A549 (cell line): ENCODE results near the gene CDC14B. TPM values are rescaled to one million over a fixed set of nuclear protein-coding genes. Genes with fewer than 3 reads are reported as not detected.

ENCODE experiments used
- ATAC-seq, 2 experiments: fragments of 200-7000 bp in 1 of 2; fragments of >200 bp in 1 of 2; cut with Nextera tagmentation in 1 of 2; cut with Tn5 transposase in 1 of 2; 3 replicates each; pipeline versions ENCODE4 v1.8.0 to v1.9.1; 2018 to 2020; ENCODE audit warnings: mild to moderate bottlenecking in 1 of 2, moderate library complexity in 1 of 2
- CTCF ChIA-PET: fragments of 300-600 bp; sonication (Branson Sonifier 250); formaldehyde crosslinking; extraction: SDS; loops from one replicate; lab custom pipeline; 2021; ENCODE audit warnings: antibody characterized with exemption, inconsistent platforms; lab: Yijun Ruan, JAX
- POLR2A ChIA-PET: fragments of 350-600 bp; formaldehyde crosslinking; extraction: SDS; loops from one replicate; lab custom pipeline; 2021; ENCODE audit warnings: antibody characterized with exemption, inconsistent platforms; lab: Yijun Ruan, JAX
- DNase-seq, 2 experiments: peaks; one replicate each; pipeline versions ENCODE4 v3.0.0 to v3.0.0-alpha.2; 2011 to 2016; ENCODE audit warnings: low read depth in 1 of 2, low spot score in 1 of 2
- FAIRE-seq: peaks from 2 replicates; lab custom pipeline; 2011; peaks lifted over from hg19 to GRCh38; lab: Jason Lieb, UNC
- H3K27ac ChIP-seq, 2 experiments: fragments of >200 bp; sonication (Bioruptor Twin); formaldehyde crosslinking; 3 replicates each; pipeline ENCODE4 v1.5.1; 2016 to 2017
- H3K4me1 ChIP-seq: fragments of >200 bp; sonication (Bioruptor Twin); formaldehyde crosslinking; 3 replicates; pipeline ENCODE4 v1.6.1; 2016
- H3K4me2 ChIP-seq: fragments of >200 bp; sonication (Bioruptor Twin); formaldehyde crosslinking; 3 replicates; pipeline ENCODE4 v1.6.1; 2016
- H3K4me3 ChIP-seq: fragments of >200 bp; sonication (Bioruptor Twin); formaldehyde crosslinking; 3 replicates; pipeline ENCODE4 v1.5.1; 2016
- H3K9me3 ChIP-seq: fragments of >200 bp; sonication (Bioruptor Twin); formaldehyde crosslinking; 3 replicates; pipeline ENCODE4 v1.6.1; 2016
- BHLHE40 ChIP-seq: IDR thresholded peaks from 2 replicates; pipeline ENCODE4 v1.6.1; 2012; ENCODE audit warnings: low read depth, low read length, inconsistent platforms
- CEBPB ChIP-seq, 2 experiments: fragments of >200 bp in 1 of 2; sonication (Bioruptor Twin) in 1 of 2; formaldehyde crosslinking in 1 of 2; IDR thresholded peaks; 2 replicates each; pipeline ENCODE4 v1.6.1; 2012 to 2016
- CHD4 ChIP-seq: fragments of 200-600 bp; sonication (generic); IDR thresholded peaks from 2 replicates; pipeline ENCODE4 v1.6.1; 2016; ENCODE audit warnings: antibody characterized with exemption, mild to moderate bottlenecking, borderline replicate concordance
- EHF ChIP-seq: fragments of 250-450 bp; sonication (Bioruptor Pico); IDR thresholded peaks from 2 replicates; pipeline ENCODE4 v1.5.0; 2020; ENCODE audit warnings: mild to moderate bottlenecking
- EHMT2 ChIP-seq: fragments of 200-600 bp; sonication (generic); IDR thresholded peaks from 2 replicates; pipeline ENCODE4 v1.6.1; 2016; ENCODE audit warnings: antibody characterized with exemption, low read depth, mild to moderate bottlenecking, moderate library complexity
- FOSB ChIP-seq: fragments of 250-450 bp; sonication (Bioruptor Pico); IDR thresholded peaks from 2 replicates; pipeline ENCODE4 v1.5.0; 2020; ENCODE audit warnings: mild to moderate bottlenecking, moderate library complexity
- FOXS1 ChIP-seq: fragments of 250-450 bp; sonication (Bioruptor Pico); IDR thresholded peaks from 2 replicates; pipeline ENCODE4 v1.5.0; 2020; ENCODE audit warnings: mild to moderate bottlenecking, moderate library complexity
- GATA3 ChIP-seq: IDR thresholded peaks from 2 replicates; pipeline ENCODE4 v1.6.1; 2012; ENCODE audit warnings: borderline replicate concordance
- HEYL ChIP-seq: fragments of 250-450 bp; sonication (Bioruptor Pico); IDR thresholded peaks from 2 replicates; pipeline ENCODE4 v1.8.0; 2021; ENCODE audit warnings: mild to moderate bottlenecking, moderate library complexity
- JUN ChIP-seq, 2 experiments: fragments of >200 bp; sonication (Bioruptor Twin); formaldehyde crosslinking; IDR thresholded peaks; 2 replicates in 1 of 2; 3 replicates in 1 of 2; pipeline ENCODE4 v1.6.1; 2016 to 2017
- JUNB ChIP-seq: fragments of >200 bp; sonication (Bioruptor Twin); formaldehyde crosslinking; IDR thresholded peaks from 2 replicates; pipeline ENCODE4 v1.6.1; 2016
- KDM5A ChIP-seq: fragments of 200-600 bp; sonication (generic); IDR thresholded peaks from 2 replicates; pipeline ENCODE4 v1.6.1; 2016; ENCODE audit warnings: antibody characterized with exemption, mild to moderate bottlenecking
- NR3C1 ChIP-seq: fragments of >200 bp; sonication (Bioruptor Twin); formaldehyde crosslinking; IDR thresholded peaks from 3 replicates; pipeline ENCODE4 v1.6.1; 2017
- PHF8 ChIP-seq: fragments of 200-600 bp; sonication (generic); IDR thresholded peaks from 2 replicates; pipeline ENCODE4 v1.6.1; 2016; ENCODE audit warnings: low read depth, mild to moderate bottlenecking, antibody characterized with exemption, moderate library complexity, borderline replicate concordance
- POLR2A ChIP-seq: IDR thresholded peaks from 2 replicates; pipeline ENCODE4 v1.6.1; 2012; ENCODE audit warnings: mild to moderate bottlenecking, low read length
- POLR2AphosphoS2 ChIP-seq: conservative IDR thresholded peaks from 2 replicates; pipeline ENCODE4 v1.6.1; 2012; ENCODE audit warnings: low read length, improper control_type of control experiment, inconsistent platforms
- RAD21 ChIP-seq, 2 experiments: fragments of >200 bp in 1 of 2; sonication (Bioruptor Twin) in 1 of 2; formaldehyde crosslinking in 1 of 2; IDR thresholded peaks in 1 of 2; conservative IDR thresholded peaks in 1 of 2; 2 replicates in 1 of 2; 3 replicates in 1 of 2; pipeline ENCODE4 v1.6.1; 2012 to 2018; ENCODE audit warnings: inconsistent platforms in 1 of 2
- RARB ChIP-seq: fragments of 250-450 bp; sonication (Bioruptor Pico); IDR thresholded peaks from 2 replicates; pipeline ENCODE4 v1.8.0; 2021; ENCODE audit warnings: mild to moderate bottlenecking, moderate library complexity
- RFX5 ChIP-seq: fragments of 450-650 bp; IDR thresholded peaks from 2 replicates; pipeline ENCODE4 v1.7.1; 2014; ENCODE audit warnings: antibody characterized with exemption, mild to moderate bottlenecking, moderate library complexity
- RNF2 ChIP-seq: fragments of 200-600 bp; sonication (generic); IDR thresholded peaks from 2 replicates; pipeline ENCODE4 v1.6.1; 2016; ENCODE audit warnings: low read depth, mild to moderate bottlenecking, antibody characterized with exemption, moderate library complexity, borderline replicate concordance
- SMC3 ChIP-seq: fragments of >200 bp; sonication (Bioruptor Twin); formaldehyde crosslinking; IDR thresholded peaks from 3 replicates; pipeline ENCODE4 v1.6.1; 2018; ENCODE audit warnings: inconsistent platforms
- TFCP2L1 ChIP-seq: fragments of 250-450 bp; sonication (Bioruptor Pico); IDR thresholded peaks from 2 replicates; pipeline ENCODE4 v1.5.0; 2021; ENCODE audit warnings: mild to moderate bottlenecking
- TP53 ChIP-seq: fragments of 250-450 bp; sonication (Bioruptor Pico); IDR thresholded peaks from 2 replicates; pipeline ENCODE4 v1.5.0; 2021; ENCODE audit warnings: mild to moderate bottlenecking, moderate library complexity
- USF2 ChIP-seq: fragments of 450-650 bp; IDR thresholded peaks from 2 replicates; pipeline ENCODE4 v1.6.1; 2014; ENCODE audit warnings: antibody characterized with exemption
- WGBS: methylation state at CpG from one replicate; pipeline ENCODE4 v1.1.6; 2017; ENCODE audit errors: missing lambda C conversion rate; 5-methylcytosine and 5-hydroxymethylcytosine counted together
- polyA plus RNA-seq, 4 experiments: library from polyadenylated mRNA; depleted of rRNA in 3 of 4; stranded (reverse); fragments of >200 nt; fragmentation: RNase III in 1 of 4; extraction: RNeasy Plus Mini Kit Qiagen cat#74134 plus additional on column Dnase treatment in 1 of 4; gene quantifications; 2 replicates in 3 of 4; 3 replicates in 1 of 4; pipeline ENCODE4 v1.2.3, GENCODE V29; 2011 to 2017
- TF ChIP-seq, protein P1 (sequence below): fragments of >200 bp; sonication (Bioruptor Twin); formaldehyde crosslinking; IDR thresholded peaks from 3 replicates; pipeline ENCODE4 v1.5.1; 2016

Gene CDC14B
- polyA plus RNA-seq, 2 of the 4 experiments (the other 2 are of a cell fraction) = 9.9 to 17.3 TPM

- CTCF ChIA-PET = no interaction called here
- no peak overlapping the region for H3K4me2 ChIP-seq
- DNase-seq (no peak), FAIRE-seq (no peak), ATAC-seq (no peak)
- H3K4me3 ChIP-seq = no peak overlapping the region
- POLR2A ChIA-PET = no interaction called here
- WGBS = 86% methylated on average over 8 of the region's 8 CpGs
- no peak overlapping the region for H3K27ac ChIP-seq
- H3K4me1 ChIP-seq = no peaks in the 10 kb centered on the region
- H3K9me3 ChIP-seq = no peaks in the 10 kb centered on the region
- no peak for TF ChIP-seq RARB (CRISPR knock-in tag)
- no peak for TF ChIP-seq TP53 (CRISPR knock-in tag)
- no peak for TF ChIP-seq RAD21 (conservative IDR thresholded peaks at IDR 0.05 in 1 of 2, IDR thresholded peaks at IDR 0.05 in 1 of 2)
- no peak for TF ChIP-seq FOXS1 (CRISPR knock-in tag)
- no peak for TF ChIP-seq POLR2A
- no peak for TF ChIP-seq RFX5
- no peak for TF ChIP-seq RNF2
- TF ChIP-seq, protein P1, sequence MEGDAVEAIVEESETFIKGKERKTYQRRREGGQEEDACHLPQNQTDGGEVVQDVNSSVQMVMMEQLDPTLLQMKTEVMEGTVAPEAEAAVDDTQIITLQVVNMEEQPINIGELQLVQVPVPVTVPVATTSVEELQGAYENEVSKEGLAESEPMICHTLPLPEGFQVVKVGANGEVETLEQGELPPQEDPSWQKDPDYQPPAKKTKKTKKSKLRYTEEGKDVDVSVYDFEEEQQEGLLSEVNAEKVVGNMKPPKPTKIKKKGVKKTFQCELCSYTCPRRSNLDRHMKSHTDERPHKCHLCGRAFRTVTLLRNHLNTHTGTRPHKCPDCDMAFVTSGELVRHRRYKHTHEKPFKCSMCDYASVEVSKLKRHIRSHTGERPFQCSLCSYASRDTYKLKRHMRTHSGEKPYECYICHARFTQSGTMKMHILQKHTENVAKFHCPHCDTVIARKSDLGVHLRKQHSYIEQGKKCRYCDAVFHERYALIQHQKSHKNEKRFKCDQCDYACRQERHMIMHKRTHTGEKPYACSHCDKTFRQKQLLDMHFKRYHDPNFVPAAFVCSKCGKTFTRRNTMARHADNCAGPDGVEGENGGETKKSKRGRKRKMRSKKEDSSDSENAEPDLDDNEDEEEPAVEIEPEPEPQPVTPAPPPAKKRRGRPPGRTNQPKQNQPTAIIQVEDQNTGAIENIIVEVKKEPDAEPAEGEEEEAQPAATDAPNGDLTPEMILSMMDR = no peak
Measured at GRCh38 chr9:96603305-96604003, 16.2 kb downstream of the CDC14B start.

GRCh38 chr9:96599298-96599697 lies 20.3 kb downstream of the CDC14B start:
- POLR2A ChIA-PET = no interaction called here
- DNase-seq = no peak
- Histone ChIP-seq H3K4me1 (no peaks in the 10 kb centered on the region), H3K4me2 (no peak overlapping the region), H3K27ac (no peak overlapping the region), H3K4me3 (no peak overlapping the region), H3K9me3 (no peaks in the 10 kb centered on the region)
- FAIRE-seq = no peak
- no peak for ATAC-seq
- 91% methylated on average over 5 of the region's 5 CpGs for WGBS
- CTCF ChIA-PET = no interaction called here
- TF ChIP-seq SMC3 (no peak), KDM5A (no peak), PHF8 (no peak), EHMT2 (no peak), GATA3 (no peak), FOSB (CRISPR knock-in tag) (no peak), EHF (CRISPR knock-in tag) (no peak), POLR2AphosphoS2 (no peak), NR3C1 (no peak), RFX5 (no peak), JUNB (no peak), HEYL (CRISPR knock-in tag) (no peak), USF2 (no peak), BHLHE40 (no peak), JUN (IDR thresholded peaks at IDR 0.05) (no peak), CEBPB (IDR thresholded peaks at IDR 0.05) (no peak), CHD4 (no peak), RNF2 (no peak), TFCP2L1 (CRISPR knock-in tag) (no peak)
